Caco-2 (cell line): Measurements from ENCODE around the gene RFX7. TPM values are rescaled to one million over a fixed set of nuclear protein-coding genes. Genes with fewer than 3 reads are reported as not detected.

ENCODE experiments used
- BruUV-seq: library from RNA; stranded (reverse); fragments of 400-500 nt; replicated peaks from 2 replicates; lab custom pipeline; 2021; lab: Mats Ljungman, UMichigan
- CTCF ChIA-PET: fragments of 300-600 bp; sonication (Branson Sonifier 250); formaldehyde crosslinking; loops from one replicate; lab custom pipeline; 2022; ENCODE audit warnings: antibody characterized with exemption; lab: Charles Lee
- POLR2A ChIA-PET: fragments of 300-600 bp; sonication (Branson Sonifier 250); formaldehyde crosslinking; loops from one replicate; lab custom pipeline; 2022; ENCODE audit warnings: antibody characterized with exemption; lab: Charles Lee
- DNase-seq, 2 experiments: peaks; one replicate each; pipeline versions ENCODE4 v3.0.0 to v3.0.0-alpha.2; 2020 to 2022
- H3K27me3 ChIP-seq: replicated peaks from 2 replicates; pipeline ENCODE4 v1.6.0; 2011; ENCODE audit warnings: low read length; ENCODE audit not compliant: control insufficient read depth, insufficient read depth
- H3K36me3 ChIP-seq: 2 replicates; pipeline ENCODE4 v1.5.1; 2011; ENCODE audit warnings: low read length; ENCODE audit not compliant: control insufficient read depth, insufficient read depth
- H3K4me1 ChIP-seq: fragments of 250-450 bp; sonication (Bioruptor Pico); 2 replicates; pipeline ENCODE4 v1.5.1; 2020; ENCODE audit warnings: mild to moderate bottlenecking
- H3K4me3 ChIP-seq: 2 replicates; pipeline ENCODE4 v1.5.1; 2011; ENCODE audit warnings: low read depth, mild to moderate bottlenecking, control low read depth, low read length
- H3K9me3 ChIP-seq: fragments of 250-450 bp; sonication (Bioruptor Pico); 2 replicates; pipeline ENCODE4 v1.5.1; 2020; ENCODE audit warnings: mild to moderate bottlenecking, moderate library complexity
- H3K27ac Mint-ChIP-seq: one replicate; pipeline ENCODE4 v1.8.0; 2022; ENCODE audit warnings: mixed read lengths; ENCODE audit not compliant: unreplicated experiment
- H3K27me3 Mint-ChIP-seq: one replicate; pipeline ENCODE4 v1.8.0; 2022; ENCODE audit warnings: mixed read lengths; ENCODE audit not compliant: insufficient read depth, unreplicated experiment
- H3K36me3 Mint-ChIP-seq: one replicate; pipeline ENCODE4 v1.8.0; 2022; ENCODE audit warnings: mild to moderate bottlenecking, mixed read lengths; ENCODE audit not compliant: insufficient read depth, unreplicated experiment
- H3K4me1 Mint-ChIP-seq: one replicate; pipeline ENCODE4 v1.8.0; 2022; ENCODE audit warnings: low read depth, mixed read lengths; ENCODE audit not compliant: unreplicated experiment
- H3K4me3 Mint-ChIP-seq: one replicate; pipeline ENCODE4 v1.8.0; 2022; ENCODE audit warnings: mild to moderate bottlenecking, moderate library complexity, mixed read lengths; ENCODE audit not compliant: unreplicated experiment
- H3K9me3 Mint-ChIP-seq: one replicate; pipeline ENCODE4 v1.8.0; 2022; ENCODE audit warnings: mixed read lengths; ENCODE audit not compliant: unreplicated experiment
- intact Hi-C: fragments of 100-400 bp; cut with micrococcal nuclease; formaldehyde crosslinking; loops from one replicate; pipeline ENCODE4 v1.10.0; 2022; ENCODE audit not compliant: unreplicated experiment
- total RNA-seq: library from RNA; stranded (reverse); gene quantifications from 2 replicates; pipeline ENCODE4 v1.2.3, GENCODE V29; 2022
- TF ChIP-seq, protein P1 (sequence below), 2 experiments: fragments of 200-600 bp in 1 of 2; IDR thresholded peaks; 1 replicate in 1 of 2; 2 replicates in 1 of 2; pipeline versions ENCODE4 v1.5.1 to v1.8.0; 2011 to 2022; ENCODE audit warnings: antibody characterized with exemption in 1 of 2, control low read depth in 1 of 2, inconsistent platforms in 1 of 2, low read depth in 1 of 2, low read length in 1 of 2, mild to moderate bottlenecking in 1 of 2, moderate library complexity in 1 of 2; ENCODE audit not compliant: insufficient read depth in 1 of 2, severe bottlenecking in 1 of 2, unreplicated experiment in 1 of 2

The RFX7 gene
- total RNA-seq, 1 experiment from 2014 or later, result 8.7 TPM

DNA sequence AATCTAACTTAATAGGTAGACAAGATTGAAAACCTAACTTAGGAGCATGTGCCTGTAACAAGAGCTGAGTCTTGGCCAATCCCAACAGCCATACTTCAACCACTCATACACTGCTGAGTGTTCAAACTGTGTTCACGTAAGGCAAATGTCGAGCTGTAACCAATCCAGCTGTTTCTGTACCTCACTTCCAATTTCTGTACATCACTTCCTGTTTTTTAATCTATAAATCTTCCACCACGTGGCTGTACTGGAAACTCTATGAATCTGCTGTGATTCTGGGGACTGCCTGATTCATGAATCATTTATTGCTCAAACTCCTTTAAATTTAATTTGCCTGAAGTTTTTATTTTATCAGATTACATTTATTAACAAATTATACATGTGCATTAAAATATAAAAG is 205.7 kb downstream of the RFX7 start:
- no peaks in the 10 kb centered on the region for H3K9me3 ChIP-seq
- Mint-ChIP-seq H3K4me1 (peaks cover 51% of the 10 kb centered on the region), H3K27ac (peak overlapping the region; percentile 80), H3K36me3 (peaks cover 5% of the 10 kb centered on the region), H3K27me3 (no peaks in the 10 kb centered on the region), H3K9me3 (peaks cover 9% of the 10 kb centered on the region), H3K4me3 (no peak overlapping the region)
- ChIA-PET CTCF (interaction anchor here (0.7 kb wide), 1 partner anchor 20 kb away, joined by 4 read pairs; no protein-coding TSS in a partner anchor), POLR2A (no interaction called here)
- BruUV-seq, result no TSS peak
- no peak overlapping the region for H3K4me3 ChIP-seq
- DNase-seq, result no peak
- peaks cover 67% of the 10 kb centered on the region for H3K4me1 ChIP-seq
- H3K36me3 ChIP-seq, result no peaks in the 10 kb centered on the region
- intact Hi-C loops, result no loop called here
- TF ChIP-seq, protein P1, sequence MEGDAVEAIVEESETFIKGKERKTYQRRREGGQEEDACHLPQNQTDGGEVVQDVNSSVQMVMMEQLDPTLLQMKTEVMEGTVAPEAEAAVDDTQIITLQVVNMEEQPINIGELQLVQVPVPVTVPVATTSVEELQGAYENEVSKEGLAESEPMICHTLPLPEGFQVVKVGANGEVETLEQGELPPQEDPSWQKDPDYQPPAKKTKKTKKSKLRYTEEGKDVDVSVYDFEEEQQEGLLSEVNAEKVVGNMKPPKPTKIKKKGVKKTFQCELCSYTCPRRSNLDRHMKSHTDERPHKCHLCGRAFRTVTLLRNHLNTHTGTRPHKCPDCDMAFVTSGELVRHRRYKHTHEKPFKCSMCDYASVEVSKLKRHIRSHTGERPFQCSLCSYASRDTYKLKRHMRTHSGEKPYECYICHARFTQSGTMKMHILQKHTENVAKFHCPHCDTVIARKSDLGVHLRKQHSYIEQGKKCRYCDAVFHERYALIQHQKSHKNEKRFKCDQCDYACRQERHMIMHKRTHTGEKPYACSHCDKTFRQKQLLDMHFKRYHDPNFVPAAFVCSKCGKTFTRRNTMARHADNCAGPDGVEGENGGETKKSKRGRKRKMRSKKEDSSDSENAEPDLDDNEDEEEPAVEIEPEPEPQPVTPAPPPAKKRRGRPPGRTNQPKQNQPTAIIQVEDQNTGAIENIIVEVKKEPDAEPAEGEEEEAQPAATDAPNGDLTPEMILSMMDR (IDR thresholded peaks at IDR 0.05; ENCODE audit: insufficient read depth in 1 of 2, low read depth in 1 of 2, low read length in 1 of 2, severe bottlenecking in 1 of 2, unreplicated experiment in 1 of 2), result no peak
- H3K27me3 ChIP-seq, result no peaks in the 10 kb centered on the region

Other genes with a start within 250 kb of the RFX7 start
- gene TEX9, start 121.5 kb upstream of the RFX7 start, total RNA-seq, result 1.0 and 1.9 TPM in 2 replicates
- gene MNS1, start 221.3 kb upstream of the RFX7 start, total RNA-seq, result 2.6 and 3.0 TPM in 2 replicates